ENCODE measurements around the gene GABBR2. TPM values are rescaled to one million over a fixed set of nuclear protein-coding genes. Genes with fewer than 3 reads are reported as not detected.
A peak's percentile ranks its signal among the peaks of the same experiment; 100 is the strongest.

The GABBR2 gene
- total and polyA plus RNA-seq, 9 of the 15 experiments (the other 6 are each of a cell fraction or from before 2014, with no cell fraction given): 0.15 to 1.9 (median 0.32) TPM

- TF ChIP-seq GABPB1 (CRISPR knock-in tag; IDR thresholded peaks at IDR 0.05): no peak
- TF ChIP-seq KAT8 (IDR thresholded peaks at IDR 0.05; ENCODE audit: low read depth): no peak
- TF ChIP-seq HDAC2 (IDR thresholded peaks at IDR 0.05): peak; percentile 65; the same call in 1 of the 2 replicates
- no peak for TF ChIP-seq CBX5 (IDR thresholded peaks at IDR 0.05; ENCODE audit: borderline replicate concordance, low read depth)
- no peak for TF ChIP-seq GTF2E2 (tag; IDR thresholded peaks at IDR 0.05)
- TF ChIP-seq HMBOX1 (IDR thresholded peaks at IDR 0.05): peak; percentile 95
- TF ChIP-seq NFXL1 (CRISPR knock-in tag; IDR thresholded peaks at IDR 0.05): no peak
- TF ChIP-seq PKNOX1 (IDR thresholded peaks at IDR 0.05): peak; percentile 54
- peak; percentile 83 for TF ChIP-seq TCF3 (CRISPR knock-in tag; IDR thresholded peaks at IDR 0.05)
- TF ChIP-seq HSF4 (CRISPR knock-in tag; IDR thresholded peaks at IDR 0.05; ENCODE audit: borderline replicate concordance): no peak
- peak; percentile 69 for TF ChIP-seq FOXJ2 (tag; IDR thresholded peaks at IDR 0.05)
- peak; percentile 69; the same call in 1 of the 2 replicates for TF ChIP-seq ZNF766 (CRISPR knock-in tag; conservative IDR thresholded peaks at IDR 0.05)
- TF ChIP-seq NR2C2 (CRISPR knock-in tag; IDR thresholded peaks at IDR 0.05): no peak
- peak; percentile 19; the same call in 1 of the 2 replicates for TF ChIP-seq NR2C2 (tag; IDR thresholded peaks at IDR 0.05)
- TF ChIP-seq E2F6 (IDR thresholded peaks at IDR 0.05; ENCODE audit: borderline replicate concordance in 1 of 2, extremely low read depth in 1 of 2, insufficient read depth in 1 of 2, insufficient read length in 1 of 2, low read depth in 1 of 2, low read length in 1 of 2, poor library complexity in 1 of 2, severe bottlenecking in 1 of 2): peak; percentile 13 to 33
- TF ChIP-seq PHF20 (IDR thresholded peaks at IDR 0.05; ENCODE audit: partially characterized antibody): no peak
- no peak for TF ChIP-seq ZNF23 (CRISPR knock-in tag; IDR thresholded peaks at IDR 0.05)
- TF ChIP-seq RERE (CRISPR knock-in tag; IDR thresholded peaks at IDR 0.05; ENCODE audit: borderline replicate concordance): no peak
- TF ChIP-seq ZFX (CRISPR knock-in tag; IDR thresholded peaks at IDR 0.05): no peak
- no peak for TF ChIP-seq DDX20 (tag; IDR thresholded peaks at IDR 0.05; ENCODE audit: low read depth)
- no peak for TF ChIP-seq COPS2 (conservative IDR thresholded peaks at IDR 0.05)
These were observed 397.9 kb downstream of the GABBR2 start (continued) for GRCh38 chr9:98310752-98311392.

Measured in K562 (cell line).